Esophagus muscularis mucosa (tissue), 4 donors: ENCODE results near the gene GINS1. TPM values are rescaled to one million over a fixed set of nuclear protein-coding genes. Genes with fewer than 3 reads are reported as not detected.

Experiments
- DNase-seq: peaks from one replicate; pipeline ENCODE4 v3.0.0-alpha.2; 2017; ENCODE audit errors: extremely low spot score
- H3K27ac ChIP-seq, 4 donors: fragments of 200-600 bp; sonication (generic); replicated peaks in 1 of 4; 1 replicate in 3 of 4; 2 replicates in 1 of 4; pipeline ENCODE4 v1.5.1; 2016 to 2019; ENCODE audit warnings: mild to moderate bottlenecking in 1 of 4
- H3K27me3 ChIP-seq, 4 donors: fragments of 200-600 bp; sonication (generic); one replicate each; pipeline versions ENCODE4 v1.5.1 to v1.6.0; 2016 to 2019
- H3K36me3 ChIP-seq, 4 donors: fragments of 200-600 bp; sonication (generic); one replicate each; pipeline ENCODE4 v1.5.1; 2016 to 2019
- H3K4me1 ChIP-seq, 4 donors: fragments of 200-600 bp; sonication (generic); one replicate each; pipeline ENCODE4 v1.5.1; 2016 to 2019
- H3K4me3 ChIP-seq, 4 donors: fragments of 200-600 bp; sonication (generic); 1 replicate in 2 of 4; 2 replicates in 2 of 4; pipeline ENCODE4 v1.5.1; 2016 to 2019; ENCODE audit warnings: mild to moderate bottlenecking in 4 of 4, moderate library complexity in 1 of 4
- H3K9me3 ChIP-seq, 4 donors: fragments of 200-600 bp; sonication (generic); 1 replicate in 3 of 4; 2 replicates in 1 of 4; pipeline ENCODE4 v1.5.1; 2016 to 2019
- CTCF ChIP-seq, 3 experiments: fragments of 200-600 bp in 2 of 3; fragments of 450-650 bp in 1 of 3; sonication (generic) in 2 of 3; IDR thresholded peaks; one replicate each; pipeline ENCODE4 v1.5.1; 2017 to 2019; ENCODE audit warnings: antibody characterized with exemption in 3 of 3, mild to moderate bottlenecking in 2 of 3, moderate library complexity in 1 of 3
- EP300 ChIP-seq: sonication (generic); formaldehyde crosslinking; IDR thresholded peaks from one replicate; pipeline ENCODE4 v1.6.1; 2017; ENCODE audit warnings: antibody characterized with exemption
- POLR2A ChIP-seq: fragments of 450-650 bp; IDR thresholded peaks from one replicate; pipeline ENCODE4 v1.6.1; 2017; ENCODE audit warnings: antibody characterized with exemption, moderate library complexity, mild to moderate bottlenecking, low read depth
- POLR2AphosphoS5 ChIP-seq, 2 donors: sonication (generic); formaldehyde crosslinking; IDR thresholded peaks; one replicate each; pipeline ENCODE4 v1.6.1; 2017; ENCODE audit warnings: antibody characterized with exemption in 2 of 2
- WGBS: methylation state at CpG from one replicate; pipeline ENCODE4 v1.1.5; 2018; 5-methylcytosine and 5-hydroxymethylcytosine counted together
- intact Hi-C: fragments of 100-400 bp; cut with DNase I; formaldehyde crosslinking; loops from one replicate; pipeline ENCODE4 v1.15.1; 2023
- total RNA-seq, 4 donors: library from RNA; depleted of rRNA; stranded (reverse); fragments of >200 nt; gene quantifications; one replicate each; pipeline versions ENCODE4 v1.1.0 to v1.2.1, GENCODE V29; 2016

GINS1 gene
- total RNA-seq, 4 donors from 2014 or later: 0.33 to 0.63 (median 0.47) TPM

- Histone ChIP-seq H3K27me3 (no peaks in the 10 kb centered on the region), H3K4me3 (no peak overlapping the region), H3K9me3 (no peaks in the 10 kb centered on the region), H3K27ac (no peak overlapping the region), H3K4me1 (no peaks in the 10 kb centered on the region), H3K36me3 (peaks cover 0 to 31% (median 16%) of the 10 kb centered on the region in 4 donors)
- 88% methylated on average over 6 of the region's 18 CpGs for WGBS
- no peak for DNase-seq
- intact Hi-C loops: no loop called here
- no peak for TF ChIP-seq POLR2A
- TF ChIP-seq CTCF (IDR thresholded peaks at IDR 0.05): no peak
- no peak for TF ChIP-seq POLR2AphosphoS5 (IDR thresholded peaks at IDR 0.05)
- TF ChIP-seq EP300: no peak
Observed at GRCh38 chr20:25495189-25495824, 87.8 kb downstream of the GINS1 start.

GRCh38 chr20:25496165-25496967 lies 88.9 kb downstream of the GINS1 start:
- intact Hi-C loops: no loop called here
- 91% methylated on average over 9 of the region's 14 CpGs for WGBS
- TF ChIP-seq POLR2AphosphoS5 (IDR thresholded peaks at IDR 0.05) (no peak), CTCF (IDR thresholded peaks at IDR 0.05) (no peak), EP300 (no peak), POLR2A (no peak)
- Histone ChIP-seq H3K9me3 (no peaks in the 10 kb centered on the region), H3K27ac (no peak overlapping the region), H3K4me3 (no peak overlapping the region), H3K4me1 (no peaks in the 10 kb centered on the region), H3K27me3 (no peaks in the 10 kb centered on the region), H3K36me3 (peaks cover 0 to 22% (median 12%) of the 10 kb centered on the region in 4 donors)
- DNase-seq: no peak

- Histone ChIP-seq H3K4me3 (no peak overlapping the region), H3K27me3 (no peaks in the 10 kb centered on the region), H3K9me3 (no peaks in the 10 kb centered on the region), H3K36me3 (peaks cover 0 to 22% (median 11%) of the 10 kb centered on the region in 4 donors), H3K4me1 (no peaks in the 10 kb centered on the region), H3K27ac (no peak overlapping the region)
- TF ChIP-seq CTCF (IDR thresholded peaks at IDR 0.05): no peak
- TF ChIP-seq POLR2AphosphoS5 (IDR thresholded peaks at IDR 0.05): no peak
- TF ChIP-seq EP300: no peak
- TF ChIP-seq POLR2A: no peak
- 78% methylated on average over 8 of the region's 9 CpGs for WGBS
- no peak for DNase-seq
- intact Hi-C loops: no loop called here
Observed at GRCh38 chr20:25496968-25497401, 89.5 kb downstream of the GINS1 start.

GRCh38 chr20:25497586-25498279 lies 90.3 kb downstream of the GINS1 start:
- intact Hi-C loops: no loop called here
- H3K9me3 ChIP-seq: no peaks in the 10 kb centered on the region
- H3K27me3 ChIP-seq: no peaks in the 10 kb centered on the region
- H3K4me1 ChIP-seq: no peaks in the 10 kb centered on the region
- TF ChIP-seq POLR2AphosphoS5 (IDR thresholded peaks at IDR 0.05): no peak
- TF ChIP-seq POLR2A: no peak
- no peak for TF ChIP-seq CTCF (IDR thresholded peaks at IDR 0.05)
- no peak for TF ChIP-seq EP300
- H3K27ac ChIP-seq: no peak overlapping the region
- no peak overlapping the region for H3K4me3 ChIP-seq
- 95% methylated on average over 22 of the region's 22 CpGs for WGBS
- DNase-seq: no peak
- H3K36me3 ChIP-seq: peaks cover 0 to 30% (median 13%) of the 10 kb centered on the region in 4 donors

Other genes starting within 250 kb of the GINS1 start
- gene ENTPD6, start 212.0 kb upstream of the GINS1 start, total RNA-seq: 10 to 100 TPM; 39.0 to 44.1 (median 43.5) TPM
- 100 to 1,000 TPM; 398 to 632 (median 462) TPM for gene PYGB, start 159.6 kb upstream of the GINS1 start, total RNA-seq
- gene ABHD12, start 16.8 kb upstream of the GINS1 start, total RNA-seq: 10 to 100 TPM; 27.0 to 41.6 (median 35.4) TPM
- 1 to 10 TPM; 3.0 to 5.8 (median 3.7) TPM for gene NINL, start 177.9 kb downstream of the GINS1 start, total RNA-seq
- 1 to 10 TPM; 2.1 to 6.0 (median 4.4) TPM for gene NANP, start 216.3 kb downstream of the GINS1 start, total RNA-seq